Body of pancreas (tissue), 4 donors: Measurements from ENCODE around the gene NAA25. TPM values are rescaled to one million over a fixed set of nuclear protein-coding genes. Genes with fewer than 3 reads are reported as not detected.
A peak's percentile ranks its signal among the peaks of the same experiment; 100 is the strongest.
"Not testable (repeated sequence)": the region's sequence is repeated elsewhere in the genome, so short reads cannot be mapped to it uniquely, and the experiment has no call there.

ENCODE experiments used
- ATAC-seq: fragments of 150-250 bp; one replicate; pipeline ENCODE4 v1.9.1; 2016
- DNase-seq, 4 donors: peaks; one replicate each; pipeline ENCODE4 v3.0.0-alpha.2; 2019
- H3K27ac ChIP-seq, 4 donors: fragments of 200-600 bp; sonication (generic); 1 replicate in 3 of 4; 2 replicates in 1 of 4; pipeline versions ENCODE4 v1.5.1 to v1.6.1; 2016 to 2019; ENCODE audit warnings: mild to moderate bottlenecking in 1 of 4, mixed read lengths in 1 of 4, moderate library complexity in 1 of 4
- H3K27me3 ChIP-seq, 2 donors: fragments of 200-600 bp; sonication (generic); one replicate each; pipeline ENCODE4 v1.6.0; 2016; ENCODE audit warnings: mild to moderate bottlenecking in 1 of 2
- H3K36me3 ChIP-seq, 2 donors: fragments of 200-600 bp; sonication (generic); replicated peaks in 1 of 2; 2 replicates each; pipeline ENCODE4 v1.5.1; 2016; ENCODE audit warnings: low read depth in 2 of 2; ENCODE audit not compliant: insufficient read depth in 1 of 2
- H3K4me1 ChIP-seq: fragments of 200-600 bp; sonication (generic); one replicate; pipeline ENCODE4 v1.6.0; 2016
- H3K4me3 ChIP-seq, 2 donors: fragments of 200-600 bp; sonication (generic); 1 replicate in 1 of 2; 2 replicates in 1 of 2; pipeline ENCODE4 v1.5.1; 2016 to 2019
- H3K9me3 ChIP-seq, 3 donors: fragments of 200-600 bp; sonication (generic); 1 replicate in 2 of 3; 2 replicates in 1 of 3; pipeline ENCODE4 v1.5.1; 2016
- POLR2A ChIP-seq, 3 donors: fragments of 450-650 bp; IDR thresholded peaks; one replicate each; pipeline ENCODE4 v1.6.1; 2016; ENCODE audit warnings: antibody characterized with exemption in 3 of 3, mild to moderate bottlenecking in 2 of 3
- WGBS, 2 donors: methylation state at CpG; one replicate each; pipeline ENCODE4 v1.1.5; 2017; 5-methylcytosine and 5-hydroxymethylcytosine counted together
- intact Hi-C: fragments of 100-400 bp; cut with DNase I; formaldehyde crosslinking; loops from one replicate; pipeline ENCODE4 v1.15.1; 2023
- total RNA-seq, 2 donors: library from RNA; depleted of rRNA; stranded (reverse); fragments of >200 nt; gene quantifications; one replicate each; pipeline ENCODE4 v1.1.0, GENCODE V29; 2016
- TF ChIP-seq, protein P1 (sequence below), 7 experiments: fragments of 450-650 bp in 4 of 7; fragments of 200-600 bp in 3 of 7; sonication (generic) in 3 of 7; IDR thresholded peaks; one replicate each; pipeline ENCODE4 v1.5.1; 2016 to 2019; ENCODE audit warnings: antibody characterized with exemption in 7 of 7

The NAA25 gene
- total RNA-seq, 2 donors from 2014 or later = 12.5 to 17.6 TPM

DNA sequence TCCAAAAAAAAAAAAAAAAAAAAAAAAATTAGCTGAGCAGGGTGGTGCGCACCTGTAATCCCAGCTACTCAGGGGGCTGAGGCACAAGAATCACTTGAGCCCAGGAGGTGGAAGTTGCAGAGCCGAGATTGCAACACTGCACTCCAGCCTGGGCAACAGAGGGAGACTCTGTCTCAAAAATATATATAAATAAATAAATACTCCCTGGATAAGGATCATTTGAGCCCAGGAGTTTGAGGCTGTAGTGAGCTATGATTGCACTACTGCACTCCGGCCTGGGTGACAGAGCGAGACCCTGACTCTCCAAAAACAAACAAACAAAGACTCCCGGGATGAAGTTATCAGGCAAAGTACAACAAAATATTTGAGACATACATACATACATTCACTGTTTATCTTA, 3.3 kb upstream of the NAA25 start:
- Histone ChIP-seq H3K9me3 (no peaks in the 10 kb centered on the region), H3K27me3 (no peaks in the 10 kb centered on the region), H3K4me3 (no peak overlapping the region), H3K36me3 (no peaks in the 10 kb centered on the region), H3K27ac (no peak overlapping the region), H3K4me1 (peaks cover 22% of the 10 kb centered on the region)
- ATAC-seq = no peak
- no peak for DNase-seq
- TF ChIP-seq, protein P1, sequence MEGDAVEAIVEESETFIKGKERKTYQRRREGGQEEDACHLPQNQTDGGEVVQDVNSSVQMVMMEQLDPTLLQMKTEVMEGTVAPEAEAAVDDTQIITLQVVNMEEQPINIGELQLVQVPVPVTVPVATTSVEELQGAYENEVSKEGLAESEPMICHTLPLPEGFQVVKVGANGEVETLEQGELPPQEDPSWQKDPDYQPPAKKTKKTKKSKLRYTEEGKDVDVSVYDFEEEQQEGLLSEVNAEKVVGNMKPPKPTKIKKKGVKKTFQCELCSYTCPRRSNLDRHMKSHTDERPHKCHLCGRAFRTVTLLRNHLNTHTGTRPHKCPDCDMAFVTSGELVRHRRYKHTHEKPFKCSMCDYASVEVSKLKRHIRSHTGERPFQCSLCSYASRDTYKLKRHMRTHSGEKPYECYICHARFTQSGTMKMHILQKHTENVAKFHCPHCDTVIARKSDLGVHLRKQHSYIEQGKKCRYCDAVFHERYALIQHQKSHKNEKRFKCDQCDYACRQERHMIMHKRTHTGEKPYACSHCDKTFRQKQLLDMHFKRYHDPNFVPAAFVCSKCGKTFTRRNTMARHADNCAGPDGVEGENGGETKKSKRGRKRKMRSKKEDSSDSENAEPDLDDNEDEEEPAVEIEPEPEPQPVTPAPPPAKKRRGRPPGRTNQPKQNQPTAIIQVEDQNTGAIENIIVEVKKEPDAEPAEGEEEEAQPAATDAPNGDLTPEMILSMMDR (IDR thresholded peaks at IDR 0.05) = no peak
- TF ChIP-seq POLR2A (IDR thresholded peaks at IDR 0.05) = no peak
- intact Hi-C loops = no loop called here
- WGBS, 2 donors = 74 to 77% methylated on average over 5 of the region's 5 CpGs

DNA sequence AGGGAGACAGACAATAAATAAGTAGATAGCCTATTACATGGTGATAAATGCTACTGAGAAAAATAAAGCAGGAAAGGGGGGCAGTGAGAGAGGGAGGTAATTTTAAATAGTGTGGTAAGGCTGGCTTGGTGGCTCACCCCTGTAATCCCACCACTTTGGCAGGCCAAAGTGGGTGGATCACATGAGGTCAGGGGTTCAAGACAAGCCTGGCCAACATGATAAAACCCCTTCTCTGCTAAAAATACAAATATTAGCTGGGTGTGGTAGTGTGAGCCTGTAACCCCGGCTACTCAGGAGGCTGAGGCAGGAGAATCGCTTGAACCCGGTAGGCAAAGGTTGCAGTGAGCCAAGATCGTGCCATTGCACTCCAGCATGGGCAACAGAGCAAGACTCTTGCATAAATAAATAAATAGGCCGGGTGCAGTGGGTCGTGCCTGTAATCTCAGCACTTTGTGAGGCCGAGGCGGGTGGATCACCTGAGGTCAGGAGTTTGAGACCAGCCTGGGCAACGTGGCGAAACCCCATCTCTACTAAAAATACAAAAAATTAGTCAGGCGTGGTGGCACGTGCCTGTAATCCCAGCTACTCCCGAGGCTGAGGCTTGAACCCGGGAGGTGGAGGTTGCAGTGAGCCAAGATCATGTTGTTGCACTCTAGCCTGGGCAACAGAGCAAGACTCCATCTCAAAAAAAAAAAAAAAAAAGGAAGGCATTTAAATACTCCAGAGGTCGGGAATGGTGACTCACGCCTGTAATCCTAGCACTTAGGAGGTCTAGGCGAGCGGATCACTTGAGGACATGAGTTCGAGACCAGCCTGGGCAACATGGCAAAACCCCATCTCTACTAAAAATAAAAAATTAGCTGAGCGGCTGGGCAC, 2.4 kb upstream of the NAA25 start:
- DNase-seq, H3K36me3 ChIP-seq, H3K9me3 ChIP-seq, intact Hi-C loops, ATAC-seq, H3K27me3 ChIP-seq, H3K4me3 ChIP-seq, H3K27ac ChIP-seq: not testable (repeated sequence)
- peaks cover 23% of the 10 kb centered on the region for H3K4me1 ChIP-seq
- 82 to 88% methylated on average over 18 to 20 of the region's 20 CpGs for WGBS, 2 donors

DNA sequence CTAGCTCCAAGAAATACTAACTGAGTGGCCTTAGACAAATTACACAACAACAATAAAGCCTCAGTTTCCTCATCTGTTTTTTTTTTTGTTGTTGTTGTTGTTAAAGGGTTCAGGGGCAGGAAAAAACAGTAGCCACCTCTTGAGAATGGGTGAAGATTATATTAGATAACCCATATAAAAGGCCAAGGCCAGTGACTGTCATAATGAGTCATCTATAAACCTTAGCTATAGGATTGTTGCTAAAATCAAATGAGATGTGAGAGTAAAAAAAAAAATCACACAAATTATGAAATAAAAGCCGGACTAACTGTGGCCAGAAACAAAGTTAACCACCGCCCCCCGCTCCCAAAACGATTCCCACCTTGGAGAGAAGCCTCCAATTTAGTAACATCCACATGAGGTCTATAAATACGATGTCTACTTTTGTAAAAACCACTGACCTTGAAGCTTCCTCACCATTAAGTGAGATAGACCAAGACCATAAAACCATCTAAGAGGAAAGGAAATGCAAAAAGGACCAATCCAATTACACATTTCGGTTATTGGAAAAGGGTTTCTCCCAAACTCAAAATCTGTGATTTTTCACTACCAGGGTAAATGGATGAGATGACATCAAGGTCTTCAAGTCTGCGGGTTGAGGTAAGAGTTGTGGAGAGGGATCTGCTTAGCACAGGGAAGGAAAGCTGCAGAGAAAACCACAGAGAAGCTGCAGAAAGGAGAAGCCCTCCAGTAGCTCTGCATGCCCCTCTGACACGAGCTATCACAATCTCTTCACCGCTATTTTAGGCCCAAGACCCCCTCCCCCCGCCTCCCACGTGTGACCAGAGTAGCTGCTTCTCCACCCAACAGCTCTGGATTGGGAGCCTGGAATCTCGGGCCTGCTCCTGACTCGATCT, 1.0 kb downstream of the NAA25 start:
- WGBS, 2 donors = 21 to 23% methylated on average over 13 of the region's 13 CpGs
- Histone ChIP-seq H3K36me3 (no peaks in the 10 kb centered on the region), H3K27ac (peak overlapping the region; percentile 94 to 98 (median 96)), H3K4me3 (peak overlapping the region; percentile 54 to 78), H3K9me3 (no peaks in the 10 kb centered on the region), H3K4me1 (peaks cover 29% of the 10 kb centered on the region), H3K27me3 (no peaks in the 10 kb centered on the region)
- ATAC-seq (no peak), DNase-seq (peak in 2 of 4 donors; percentile 33 to 37)
- intact Hi-C loops = no loop called here
- TF ChIP-seq, protein P1 (IDR thresholded peaks at IDR 0.05) = no peak
- TF ChIP-seq POLR2A (IDR thresholded peaks at IDR 0.05) = no peak

DNA sequence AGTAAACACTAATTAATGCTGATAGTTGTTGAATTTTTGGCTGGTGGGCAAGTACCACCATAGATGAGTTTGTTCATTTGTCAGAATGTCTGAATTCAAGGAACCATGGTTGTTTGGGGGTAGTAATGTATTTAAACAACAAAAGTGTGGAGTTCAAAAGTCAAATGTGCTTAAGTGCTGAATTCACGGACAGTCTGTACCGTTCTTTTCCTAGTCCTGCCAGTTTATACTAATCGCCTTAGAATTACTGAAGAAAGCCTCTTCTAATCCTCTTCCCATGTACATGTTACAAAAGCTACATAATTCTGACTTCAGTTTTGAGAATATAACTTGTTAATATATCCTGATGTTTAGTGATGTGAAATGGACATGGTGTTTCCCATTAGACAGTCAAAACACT, 2.7 kb downstream of the NAA25 start:
- intact Hi-C loops = no loop called here
- Histone ChIP-seq H3K27me3 (no peaks in the 10 kb centered on the region), H3K4me1 (peaks cover 29% of the 10 kb centered on the region), H3K36me3 (peaks cover 0 to 2% of the 10 kb centered on the region in 2 donors), H3K27ac (no peak overlapping the region), H3K9me3 (no peaks in the 10 kb centered on the region), H3K4me3 (no peak overlapping the region)
- WGBS, 2 donors = 56 to 58% methylated on average over 3 of the region's 3 CpGs
- TF ChIP-seq POLR2A (IDR thresholded peaks at IDR 0.05) = no peak
- TF ChIP-seq, protein P1 (IDR thresholded peaks at IDR 0.05) = no peak
- ATAC-seq (no peak), DNase-seq (no peak)
